GM12872 (cell line): ENCODE measurements around the gene ATG7.

ENCODE experiments used
- CTCF ChIP-seq: IDR thresholded peaks from 3 replicates; pipeline ENCODE4 v1.5.1; 2011; ENCODE audit warnings: low read depth, mild to moderate bottlenecking, low read length, moderate library complexity; ENCODE audit not compliant: insufficient read depth

ATG7 gene

GRCh38 chr3:11523572-11524101 is 251.4 kb downstream of the ATG7 start:
- TF ChIP-seq CTCF: no peak

- TF ChIP-seq CTCF: no peak
These were observed 257.1 kb downstream of the ATG7 start for GRCh38 chr3:11529281-11529680.

GRCh38 chr3:11530153-11530721 is 258.0 kb downstream of the ATG7 start:
- no peak for TF ChIP-seq CTCF

DNA sequence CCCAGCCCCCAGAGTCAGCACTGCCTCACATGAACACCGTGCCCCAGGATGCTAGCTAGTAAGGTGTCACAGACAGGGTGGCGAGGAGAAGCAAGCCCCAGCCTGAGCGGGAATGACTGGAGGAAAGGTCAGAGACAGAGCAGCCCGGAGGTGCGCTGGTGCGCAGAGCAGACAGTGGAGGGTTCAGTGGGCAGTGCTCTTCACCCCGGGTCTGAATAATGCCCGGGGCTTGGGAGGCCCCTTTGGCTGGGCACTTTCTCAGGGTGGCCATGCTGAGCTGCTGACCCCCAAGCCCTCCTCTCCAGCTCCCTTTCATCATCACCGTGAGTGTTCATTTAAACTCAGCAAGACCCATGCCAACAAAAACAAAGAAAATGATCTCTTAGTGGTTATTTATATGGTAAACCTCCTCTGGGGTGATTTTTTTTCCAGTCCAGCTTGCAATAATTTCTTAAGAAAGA is 260.8 kb downstream of the ATG7 start:
- no peak for TF ChIP-seq CTCF

GRCh38 chr3:11534011-11534792 is 262.0 kb downstream of the ATG7 start:
- TF ChIP-seq CTCF: no peak

DNA sequence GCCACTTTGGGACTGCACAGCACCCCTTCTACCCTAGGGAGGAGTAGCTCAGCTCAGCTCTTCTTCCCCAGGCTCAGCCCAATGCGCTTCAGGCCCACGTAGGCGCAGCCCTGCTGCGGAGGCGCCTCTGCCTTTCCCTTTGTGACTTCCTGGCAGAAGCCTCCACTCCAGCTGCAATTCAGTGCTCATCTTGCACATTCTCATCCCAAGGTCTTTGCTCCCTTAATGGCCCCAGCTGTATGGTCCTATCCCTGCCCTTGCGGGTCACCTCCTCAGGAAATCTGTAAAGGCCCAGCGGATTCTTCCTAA is 262.6 kb downstream of the ATG7 start:
- TF ChIP-seq CTCF: no peak

DNA sequence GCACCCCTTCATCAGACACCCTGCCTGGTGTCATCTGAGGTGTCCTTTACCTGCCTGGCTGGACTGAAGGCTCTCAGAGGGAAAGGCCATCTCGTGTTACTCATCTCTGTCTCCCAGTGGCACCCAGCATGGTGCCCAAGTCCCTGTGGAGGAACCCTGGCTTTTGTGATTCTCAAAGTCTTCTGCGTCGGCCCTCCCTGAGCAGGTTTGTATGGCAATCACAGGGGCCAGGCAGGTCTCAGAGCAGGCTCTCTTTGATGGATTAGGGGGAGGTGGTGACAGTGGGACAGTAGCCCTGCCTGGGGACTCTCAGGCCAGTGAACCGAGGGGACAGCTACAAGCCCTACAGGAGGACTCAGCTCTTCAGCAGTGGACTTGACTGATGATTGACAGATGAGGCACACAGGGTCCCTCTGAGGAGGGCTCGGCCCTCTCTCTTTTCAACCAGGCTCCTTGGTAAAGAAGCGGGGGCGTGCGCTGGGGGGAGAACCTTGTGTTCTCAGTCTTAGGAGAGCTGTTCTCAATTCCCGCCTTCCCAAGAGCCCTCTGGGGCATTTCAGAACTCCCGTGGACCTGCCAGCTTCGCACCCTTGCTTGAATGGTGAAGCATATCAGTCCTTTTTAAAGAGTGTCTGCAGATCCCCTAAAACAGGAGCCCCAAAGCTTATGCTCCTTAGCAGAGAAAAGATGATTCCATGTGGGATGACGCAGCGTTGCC is 263.2 kb downstream of the ATG7 start:
- no peak for TF ChIP-seq CTCF
